GM19397 (cell line): Measurements from ENCODE around the gene UBE2J2.
A peak's percentile ranks its signal among the peaks of the same experiment; 100 is the strongest.
"Not testable (repeated sequence)": the region's sequence is repeated elsewhere in the genome, so short reads cannot be mapped to it uniquely, and the experiment has no call there.

Source experiments
- ATAC-seq: cut with Tn5 transposase; IDR thresholded peaks from one replicate; pipeline ENCODE4 v1.9.1; 2021; ENCODE audit warnings: mild to moderate bottlenecking, moderate library complexity; ENCODE audit not compliant: unreplicated experiment

UBE2J2 gene

DNA sequence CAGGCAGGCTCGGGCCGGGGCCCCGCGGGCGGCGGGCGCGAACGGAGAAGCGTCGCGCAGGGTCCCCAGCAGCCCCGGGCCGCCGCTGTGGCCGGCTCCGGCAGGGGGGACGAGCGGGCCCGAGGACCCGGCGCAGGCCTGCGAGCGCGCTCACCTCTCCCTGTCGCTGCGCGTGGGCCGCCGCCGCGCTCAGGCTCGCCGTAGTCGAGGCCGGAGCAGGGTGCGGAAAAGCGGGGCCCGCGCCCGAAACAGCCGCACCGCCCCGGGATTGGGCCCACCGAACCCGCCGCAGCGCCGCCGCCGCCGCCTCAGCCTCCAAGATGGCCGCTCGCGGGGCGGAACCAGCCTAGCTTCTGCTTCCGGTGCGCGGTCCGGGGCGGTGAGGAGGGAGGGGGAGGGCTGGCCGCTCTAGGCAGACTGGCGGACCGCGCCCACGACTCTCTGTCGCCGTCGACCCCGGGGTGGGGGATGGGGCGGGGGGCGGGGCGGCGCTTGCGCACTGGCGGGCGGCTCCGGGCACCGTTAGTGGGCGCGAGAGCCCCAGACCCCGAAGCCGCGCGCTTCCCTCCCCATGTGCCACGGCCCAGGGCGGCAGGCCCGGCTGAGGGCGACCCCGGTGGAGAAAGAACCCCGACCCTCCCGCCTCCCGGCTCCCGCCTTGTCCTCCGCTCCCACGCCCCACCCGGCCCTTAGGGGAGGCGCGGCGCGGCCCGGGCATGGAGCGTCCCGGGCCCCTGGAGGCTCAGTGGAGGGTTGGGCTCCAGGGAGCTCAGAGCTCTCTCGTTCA is at the start of gene UBE2J2:
UBE2J2 (minus strand) TSS at position 343 of the 787 bp plus-strand sequence. CDS start 5,862 bp downstream, outside the sequence.
- ATAC-seq: peak; percentile 84

- no peak for ATAC-seq
These were observed 49.3 kb upstream of the UBE2J2 start for GRCh38 chr1:1322952-1323351.

DNA sequence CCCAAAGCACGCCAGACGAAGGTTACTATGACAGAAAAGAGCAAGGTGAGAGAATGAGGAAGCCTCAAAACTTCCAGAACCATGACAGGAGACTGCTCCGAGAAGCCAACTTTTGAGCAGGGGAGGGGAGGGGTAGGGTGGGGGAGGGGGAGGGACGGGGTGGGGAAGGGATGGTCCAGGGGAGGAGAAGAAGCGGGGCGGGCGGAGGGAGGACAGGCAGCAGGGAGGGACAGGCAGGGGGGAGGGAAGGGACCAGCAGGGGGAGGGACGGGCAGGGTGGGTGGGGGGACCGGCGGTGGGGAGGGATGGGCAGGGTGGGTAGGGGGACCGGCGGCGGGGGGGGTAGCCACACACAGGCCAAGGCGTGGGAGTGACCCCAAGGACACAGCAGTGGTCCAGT is 48.8 kb upstream of the UBE2J2 start:
- no peak for ATAC-seq

- no peak for ATAC-seq
These were observed 47.8 kb upstream of the UBE2J2 start for GRCh38 chr1:1321477-1321876.

DNA sequence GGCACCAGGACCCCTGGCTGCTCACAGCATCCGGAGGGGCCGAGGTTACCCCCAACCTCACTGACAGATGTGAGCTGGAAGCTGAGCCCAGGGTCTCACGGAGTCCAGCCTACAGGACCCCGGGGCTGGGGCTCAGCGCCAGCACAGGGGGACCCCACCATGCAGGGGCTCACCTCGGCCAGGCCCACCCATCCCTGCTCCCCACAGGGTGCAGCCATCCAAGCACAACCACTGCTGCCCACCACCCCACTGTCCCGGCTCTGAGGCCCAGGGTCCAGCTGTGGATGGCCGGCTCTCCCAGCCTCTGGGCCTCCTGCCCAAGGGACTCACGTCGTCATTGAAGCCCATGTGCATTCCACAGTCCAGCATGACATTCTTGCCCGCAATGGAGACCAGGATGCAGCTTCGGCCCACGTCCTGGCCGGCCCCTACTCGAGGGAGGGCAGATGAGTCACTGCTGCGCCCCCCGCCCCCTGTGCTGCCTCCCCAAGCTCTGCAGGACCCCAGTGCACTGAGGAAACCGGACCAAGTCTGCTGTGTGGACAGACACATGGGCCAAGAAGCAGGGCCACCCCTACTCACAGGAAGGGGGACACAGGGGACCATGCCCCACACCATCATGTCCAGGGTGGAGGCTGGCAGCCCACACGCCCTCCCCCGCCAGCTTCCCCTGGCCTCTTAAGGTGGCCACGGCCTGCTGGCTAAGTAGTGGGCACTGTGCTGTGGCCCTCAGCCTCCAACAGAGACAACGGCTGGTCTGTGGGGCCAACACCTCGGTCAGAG is 47.2 kb upstream of the UBE2J2 start:
- ATAC-seq: no peak

DNA sequence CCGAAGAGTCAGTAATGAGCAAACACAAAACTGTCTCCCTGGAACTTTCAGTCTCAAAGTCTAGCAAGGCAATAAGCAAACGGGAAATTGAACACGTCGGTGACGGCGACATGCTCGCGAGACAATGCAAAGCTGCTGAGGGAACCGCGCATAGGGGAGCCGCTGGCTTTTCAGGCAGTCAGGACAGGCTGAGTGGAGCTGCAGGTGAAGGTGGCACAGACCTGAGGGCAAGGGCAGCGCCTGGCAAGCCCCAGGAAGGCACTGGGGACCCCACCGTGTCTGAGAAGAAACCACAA is 45.9 kb upstream of the UBE2J2 start:
- no peak for ATAC-seq

DNA sequence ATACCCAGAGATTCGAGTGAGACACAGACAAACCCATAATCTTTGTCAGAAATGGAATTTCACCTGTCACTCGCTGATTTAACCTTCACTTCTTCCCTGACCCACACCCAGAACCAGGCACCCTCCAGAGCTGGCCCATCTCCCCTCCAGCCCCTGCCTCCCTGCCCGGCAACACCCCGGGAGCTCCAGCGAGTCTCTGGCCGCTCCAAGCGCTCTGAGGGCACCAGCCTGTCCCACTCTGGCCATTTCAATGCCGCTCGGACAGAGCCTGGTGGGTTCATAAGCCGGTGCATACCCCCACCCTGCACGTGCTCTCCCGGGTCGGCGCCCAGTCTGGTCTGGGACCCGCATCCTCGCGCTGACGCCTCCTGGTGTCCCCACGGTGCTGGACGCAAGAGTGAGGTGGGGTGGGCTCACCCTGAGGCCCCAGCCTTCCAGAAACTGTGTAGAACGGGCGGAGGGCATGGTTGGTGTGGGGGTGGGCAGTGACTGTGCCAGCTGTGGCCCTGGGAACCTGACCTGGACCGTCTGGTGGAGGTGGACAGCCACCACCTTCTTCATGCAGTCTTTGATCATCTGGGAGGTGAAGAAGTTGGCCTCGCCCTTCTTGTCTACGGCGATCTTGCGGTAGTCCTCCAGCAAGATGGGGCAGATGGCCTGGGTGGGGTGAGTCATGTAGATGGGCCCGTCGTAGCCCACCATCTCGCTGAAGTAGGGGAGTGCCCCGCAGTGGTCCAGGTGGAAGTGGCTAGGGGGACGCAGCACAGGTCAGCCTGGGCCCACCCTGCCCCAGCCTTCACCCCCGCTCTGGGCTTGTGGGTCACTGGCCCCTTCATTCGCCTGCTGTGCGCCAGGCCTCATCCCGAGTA is 45.4 kb upstream of the UBE2J2 start:
- no peak for ATAC-seq

- no peak for ATAC-seq
These were observed 44.5 kb upstream of the UBE2J2 start for GRCh38 chr1:1318131-1318652.

- ATAC-seq: no peak
These were observed 43.8 kb upstream of the UBE2J2 start for GRCh38 chr1:1317420-1317819.

GRCh38 chr1:1316199-1316598 is 42.5 kb upstream of the UBE2J2 start:
- ATAC-seq: not testable (repeated sequence)

DNA sequence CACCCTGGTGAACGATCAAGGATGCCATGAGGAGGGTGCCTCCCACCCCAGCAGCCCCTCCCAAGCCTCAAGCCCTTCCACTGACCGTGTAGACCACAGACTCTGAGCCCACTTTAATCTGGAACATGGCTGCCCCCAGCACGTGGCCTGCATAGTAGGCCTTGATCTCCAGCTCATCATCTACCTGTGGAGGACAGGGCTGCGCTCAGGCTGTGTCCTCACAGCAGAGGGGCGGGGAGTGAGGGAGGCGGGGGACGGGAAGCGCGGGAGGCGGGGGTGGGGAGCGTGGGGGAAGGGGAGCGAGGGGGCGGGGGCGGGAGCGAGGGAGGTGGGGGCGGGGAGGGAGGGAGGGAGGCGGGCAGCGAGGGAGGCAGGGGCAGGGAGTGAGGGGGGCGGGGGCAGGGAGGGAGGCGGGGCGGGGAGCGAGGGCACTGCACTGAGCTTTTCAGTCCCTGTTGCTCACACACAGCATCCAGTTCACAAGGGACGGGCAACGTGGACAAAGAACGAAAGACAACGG is 41.8 kb upstream of the UBE2J2 start:
- no peak for ATAC-seq

DNA sequence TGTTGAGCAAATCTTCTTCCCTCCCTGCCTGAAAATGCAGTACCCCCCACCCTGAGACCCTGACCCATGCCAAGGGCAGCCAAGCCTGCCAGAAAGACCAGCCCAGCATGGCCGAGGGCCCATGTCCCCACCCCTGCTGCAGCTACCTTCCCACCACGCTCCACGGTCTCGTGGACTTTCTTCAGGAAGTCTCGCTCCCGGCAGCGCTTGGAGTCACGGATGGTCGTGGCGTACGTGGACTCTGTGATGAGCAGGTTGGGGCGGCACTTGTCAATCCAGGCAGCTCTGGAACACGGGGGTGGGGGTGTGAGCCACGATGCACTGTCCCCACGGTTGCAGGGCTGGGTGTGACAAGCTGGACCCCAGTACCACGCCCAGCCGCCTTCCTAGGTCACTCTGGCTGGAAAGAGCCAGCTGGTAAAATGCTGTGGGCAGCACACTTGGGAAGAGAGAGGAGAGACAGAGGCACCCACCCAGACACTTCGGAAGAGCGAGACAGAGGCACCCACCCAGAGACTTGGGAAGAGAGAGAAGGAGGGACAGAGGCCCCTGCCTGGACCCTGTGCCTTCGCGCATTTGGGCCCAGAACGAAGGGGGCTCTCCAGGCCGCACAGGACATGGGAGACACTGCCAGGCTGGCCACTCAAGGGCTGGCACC is 41.2 kb upstream of the UBE2J2 start:
- no peak for ATAC-seq

GRCh38 chr1:1314237-1314586 is 40.6 kb upstream of the UBE2J2 start:
- ATAC-seq: no peak

- no peak for ATAC-seq
These were observed 40.0 kb upstream of the UBE2J2 start for GRCh38 chr1:1313500-1314236.

- no peak for ATAC-seq
These were observed 39.0 kb upstream of the UBE2J2 start for GRCh38 chr1:1312450-1313314.

GRCh38 chr1:1311107-1312104 is 37.8 kb upstream of the UBE2J2 start:
- ATAC-seq: no peak

GRCh38 chr1:1310476-1311053 is 36.9 kb upstream of the UBE2J2 start:
- no peak for ATAC-seq

DNA sequence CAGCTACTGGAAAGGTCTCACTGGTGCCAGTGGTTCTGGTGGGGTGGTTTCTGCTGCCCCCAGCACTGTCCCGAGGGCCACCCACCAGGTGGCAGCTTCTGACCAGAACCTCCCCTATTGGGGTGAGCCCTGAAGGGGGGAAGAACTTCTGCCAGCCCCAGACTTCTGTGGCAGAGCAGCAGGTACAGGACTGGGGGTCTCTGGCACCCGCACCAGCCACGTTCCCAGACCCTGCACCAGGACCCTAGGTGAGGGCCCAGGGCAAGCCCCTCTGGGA is 36.4 kb upstream of the UBE2J2 start:
- no peak for ATAC-seq
